Stimulated activated naive CD4-positive, alpha-beta T cell (primary cell): ENCODE results near the gene CDK17.
"Not testable (repeated sequence)": the region's sequence is repeated elsewhere in the genome, so short reads cannot be mapped to it uniquely, and the experiment has no call there.

Experiments used
- DNase-seq, 6 experiments: peaks; one replicate each; lab custom pipeline; 2025; lab: John Stamatoyannopoulos, UW

The CDK17 gene

DNA sequence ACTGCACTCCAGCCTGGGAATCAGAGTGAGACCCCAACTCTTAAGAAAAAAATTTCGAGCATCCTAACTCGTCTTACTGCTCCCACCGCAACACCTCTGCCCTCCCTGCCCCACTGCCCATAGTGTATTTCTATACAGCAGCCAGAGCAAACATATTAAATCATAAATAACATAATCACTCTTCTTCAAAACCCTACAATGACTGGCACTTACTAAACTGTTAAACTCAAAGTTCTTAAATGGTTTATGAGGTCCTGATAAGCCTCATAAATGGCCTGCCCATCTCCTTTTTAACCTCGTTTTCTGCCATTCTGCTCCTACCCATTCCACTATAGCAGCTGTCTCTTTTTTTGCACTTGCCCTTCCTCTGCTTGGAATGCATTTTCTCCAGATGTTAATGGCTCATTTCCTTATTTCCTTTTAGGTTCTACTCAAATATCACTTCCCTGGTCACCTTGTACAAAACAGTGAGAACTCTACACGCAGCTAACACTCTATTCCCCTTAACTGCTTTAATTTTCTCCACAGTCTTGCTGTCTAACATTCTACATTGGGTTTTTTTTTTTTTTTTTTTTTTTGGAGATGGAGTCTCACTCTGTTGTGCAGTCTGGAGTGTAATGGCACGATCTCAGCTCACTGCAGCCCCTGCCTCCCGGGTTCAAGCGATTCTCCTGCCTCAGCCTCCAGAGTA lies 45.2 kb downstream of the CDK17 start:
- no peak for DNase-seq

DNA sequence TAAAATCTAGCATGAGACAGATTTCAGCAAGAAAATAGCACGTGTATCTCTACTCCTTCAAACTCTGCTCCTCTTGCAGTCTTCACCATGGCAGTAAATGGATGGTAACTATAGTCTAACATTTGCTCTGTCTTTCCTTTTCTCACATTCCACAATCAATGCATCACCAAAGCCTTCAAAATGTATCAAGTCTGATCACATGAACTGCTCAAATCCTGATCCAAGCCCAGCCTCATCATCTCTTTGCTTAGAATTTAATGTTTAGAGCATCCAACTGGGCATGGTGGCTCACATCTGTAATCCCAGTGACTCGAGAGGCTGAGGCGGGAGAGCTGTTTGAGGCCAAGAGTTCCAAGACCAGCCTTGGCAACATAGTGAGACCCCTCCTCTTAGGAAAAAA lies 45.9 kb downstream of the CDK17 start:
- no peak for DNase-seq

DNA sequence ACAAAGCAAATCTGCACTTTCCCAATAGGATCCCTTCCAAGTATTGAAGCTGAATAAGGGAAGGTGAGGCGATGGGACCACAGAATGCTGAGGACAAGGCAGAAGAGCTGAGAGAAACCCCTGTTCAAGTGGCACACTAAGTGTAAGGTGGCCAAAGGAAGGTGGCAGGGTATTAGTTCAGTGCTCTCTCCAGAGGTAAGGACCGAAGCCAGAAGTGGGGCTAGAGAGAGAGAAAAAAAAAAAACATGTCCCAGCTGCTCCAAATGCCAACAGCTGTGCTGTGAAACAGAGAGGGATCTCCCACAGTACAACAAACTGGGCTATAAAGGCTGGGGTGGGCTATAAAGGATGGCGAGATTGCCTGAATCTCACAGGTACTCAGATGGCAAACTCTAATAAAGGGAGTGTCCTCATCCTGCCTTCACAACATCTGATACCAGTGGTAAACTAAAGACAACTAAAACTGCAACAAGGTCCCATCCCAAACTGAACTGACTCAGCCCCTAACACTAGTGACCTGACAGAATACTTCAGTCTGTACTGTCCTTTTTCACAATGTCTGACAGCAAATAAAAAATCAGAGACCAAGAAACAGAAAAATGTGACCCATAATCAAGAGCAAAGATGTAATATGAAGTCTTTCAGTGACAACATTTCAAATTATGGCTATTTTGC lies 47.9 kb downstream of the CDK17 start:
- no peak for DNase-seq

DNA sequence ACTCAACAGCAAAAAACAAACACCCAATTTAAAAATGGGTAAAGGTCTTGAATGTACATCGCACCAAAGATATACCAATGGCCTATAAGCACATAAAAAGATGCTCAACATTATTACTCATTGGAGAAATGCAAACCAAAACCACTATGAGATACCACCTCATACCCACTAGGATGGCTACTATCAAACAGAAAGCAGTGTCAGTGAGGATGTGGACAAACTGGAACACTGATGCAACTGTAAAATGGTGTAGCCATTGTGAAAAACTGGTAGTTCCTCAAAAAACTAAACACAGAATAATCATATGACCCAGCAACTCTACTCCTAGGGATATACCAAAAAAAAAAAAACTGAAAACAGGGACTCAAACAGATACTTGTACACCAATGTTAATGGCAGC lies 49.3 kb downstream of the CDK17 start:
- no peak for DNase-seq

DNA sequence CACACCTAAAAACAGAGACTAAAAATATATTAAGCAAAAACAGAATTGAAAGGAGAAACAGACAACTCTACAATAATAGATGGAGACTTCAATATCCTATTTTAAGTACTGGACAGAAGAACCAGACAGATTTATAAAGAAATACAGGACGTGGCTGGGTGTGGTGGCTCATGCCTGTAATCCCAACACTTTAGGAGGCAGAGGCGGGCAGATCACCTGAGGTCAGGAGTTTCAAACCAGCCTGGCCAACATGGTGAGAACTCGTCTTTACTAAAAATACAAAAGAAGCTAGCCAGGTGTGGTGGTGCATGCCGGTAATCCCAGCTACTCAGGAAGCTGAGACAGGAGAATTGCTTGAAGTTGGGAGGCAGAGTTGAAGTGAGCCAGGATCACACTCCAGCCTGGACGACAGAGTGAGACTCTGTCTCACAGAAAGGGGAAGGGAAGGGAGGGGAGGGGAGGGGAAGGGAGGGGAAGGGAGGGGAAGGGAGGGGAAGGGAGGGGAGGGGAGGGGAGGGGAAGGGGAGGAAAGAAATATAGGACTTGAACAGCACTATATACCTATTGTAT lies 53.0 kb downstream of the CDK17 start:
- DNase-seq: no peak

DNA sequence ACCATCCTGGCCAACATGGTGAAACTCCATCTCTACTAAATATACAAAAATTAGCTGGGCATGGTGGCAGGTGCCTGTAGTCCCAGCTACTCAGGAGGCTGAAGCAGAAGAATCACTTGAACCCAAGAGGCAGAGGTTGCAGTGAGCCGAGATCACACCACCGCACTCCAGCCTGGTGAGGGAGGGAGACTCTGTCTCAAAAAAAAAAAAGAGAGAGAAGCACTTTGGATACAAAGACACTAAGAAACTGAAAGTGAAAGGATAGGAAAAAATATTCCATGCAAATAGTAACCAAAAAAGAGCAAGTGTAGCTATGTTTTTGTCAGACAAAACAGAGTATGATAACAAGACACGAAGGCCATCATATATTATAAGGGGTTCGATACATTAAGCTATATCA lies 53.5 kb downstream of the CDK17 start:
- peak in 1 of 6 experiments; percentile 8 for DNase-seq

DNA sequence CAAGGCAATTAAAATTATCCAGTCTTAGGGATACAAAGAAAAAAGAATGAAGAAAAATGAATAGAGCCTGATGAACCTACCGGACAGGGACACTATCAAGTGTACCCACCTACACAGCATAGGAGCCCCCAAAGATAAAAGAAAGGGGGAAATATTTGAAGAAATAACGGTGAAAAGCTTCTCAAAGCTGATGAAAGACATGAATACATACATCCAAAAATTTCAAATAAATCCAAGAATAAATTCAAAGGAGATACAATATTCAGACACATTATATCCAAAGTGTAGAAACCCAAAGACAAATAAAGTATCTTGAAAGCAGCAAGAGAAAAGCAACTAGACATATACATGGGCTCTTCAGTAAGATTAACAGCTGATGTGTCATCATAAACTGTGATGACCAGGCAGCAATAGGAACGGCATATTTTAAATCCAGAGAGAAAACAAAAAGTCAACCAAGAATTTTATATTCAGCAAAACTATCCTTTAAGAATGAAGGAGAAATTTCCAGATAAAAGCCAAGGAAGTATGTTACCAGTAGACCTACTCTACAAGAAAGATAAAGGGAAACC lies 56.0 kb downstream of the CDK17 start:
- DNase-seq: no peak

DNA sequence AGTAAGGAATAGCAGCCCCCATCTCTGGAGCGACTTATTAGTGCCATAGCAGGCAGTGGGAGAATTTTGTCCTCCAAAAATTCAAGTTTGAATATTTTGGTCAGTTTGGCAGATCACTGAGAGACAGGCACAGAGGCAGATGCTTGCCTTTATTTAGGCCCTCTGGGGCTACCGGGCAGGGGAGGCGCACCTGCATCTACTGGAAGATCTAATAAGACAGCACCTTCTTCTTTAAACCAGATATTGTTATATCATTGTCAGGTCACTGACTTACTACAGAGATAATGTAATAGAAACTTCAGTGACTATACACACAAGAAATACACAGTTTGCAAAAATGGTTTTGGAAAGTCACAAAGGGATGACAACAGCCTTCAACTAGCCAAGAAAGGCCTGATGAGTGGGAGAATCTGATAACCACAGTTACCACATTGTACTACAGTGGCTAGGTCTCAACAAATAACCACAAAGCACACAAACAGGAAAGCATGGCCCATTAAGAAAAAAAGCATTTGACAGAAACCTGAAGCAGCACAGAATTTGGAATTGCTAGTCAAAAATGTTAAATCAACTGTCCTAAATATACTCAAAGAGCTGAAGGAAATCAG lies 56.8 kb downstream of the CDK17 start:
- no peak for DNase-seq

DNA sequence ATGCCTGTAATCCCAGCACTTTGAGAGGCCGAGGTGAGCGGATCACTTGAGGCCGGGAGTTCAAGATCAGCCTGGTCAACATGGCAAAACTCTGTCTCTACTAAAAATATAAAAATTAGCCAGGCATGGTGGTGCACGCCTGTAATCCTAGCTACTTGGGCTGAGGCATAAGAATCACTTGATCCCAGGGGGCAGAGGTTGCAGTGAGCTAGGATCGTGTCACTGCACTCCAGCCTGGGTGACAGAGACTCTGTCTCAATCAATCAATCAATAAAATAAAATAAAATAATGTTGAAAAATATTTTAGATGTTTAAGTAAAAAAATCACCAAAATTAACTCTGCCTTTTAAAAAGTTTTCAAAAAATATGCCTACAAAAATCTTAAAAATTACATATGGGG lies 60.6 kb downstream of the CDK17 start:
- not testable (repeated sequence) for DNase-seq

DNA sequence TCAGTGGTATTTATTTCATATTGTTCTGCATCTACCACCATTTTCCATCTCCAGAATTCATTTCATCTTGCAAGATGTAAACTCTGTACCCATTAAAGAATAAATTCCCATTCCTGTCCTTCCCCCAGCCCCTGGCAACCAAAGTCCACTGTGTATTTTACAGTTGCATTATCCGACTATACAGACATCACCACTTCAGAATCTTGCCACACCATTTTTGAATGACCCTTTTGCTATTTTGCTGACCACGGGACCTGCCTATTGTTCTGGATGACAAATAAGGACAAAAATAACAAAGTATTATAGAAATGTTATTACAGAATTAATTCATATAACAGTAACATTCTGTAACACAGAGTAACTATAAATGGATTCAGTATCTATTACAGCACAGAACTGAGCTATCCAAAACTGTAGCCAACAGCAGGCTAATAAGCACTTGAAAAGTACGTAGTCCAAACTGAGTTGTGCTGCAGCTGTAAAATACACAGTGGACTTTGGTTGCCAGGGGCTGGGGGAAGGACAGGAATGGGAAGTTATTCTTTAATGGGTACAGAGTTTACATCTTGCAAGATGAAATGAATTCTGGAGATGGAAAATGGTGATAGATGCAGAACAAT lies 61.3 kb downstream of the CDK17 start:
- no peak for DNase-seq

DNA sequence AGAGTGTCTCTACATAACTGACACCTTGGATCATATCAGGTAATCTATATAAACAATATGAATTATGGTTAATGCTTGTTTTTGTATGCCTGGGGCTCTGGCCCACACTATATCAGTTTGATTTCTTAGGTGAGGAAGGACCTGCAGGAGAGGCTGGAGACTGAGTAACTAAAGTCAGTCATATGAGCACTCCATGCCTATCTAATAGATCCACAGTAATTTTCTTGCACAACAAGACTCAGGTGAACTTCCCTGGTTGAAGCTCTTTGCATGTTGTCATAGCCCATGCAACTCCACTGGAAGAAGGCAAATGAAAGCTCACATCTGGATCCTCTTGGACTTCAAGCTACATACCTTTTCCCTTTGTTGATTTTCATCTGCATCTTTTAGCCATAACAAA lies 62.3 kb downstream of the CDK17 start:
- no peak for DNase-seq

DNA sequence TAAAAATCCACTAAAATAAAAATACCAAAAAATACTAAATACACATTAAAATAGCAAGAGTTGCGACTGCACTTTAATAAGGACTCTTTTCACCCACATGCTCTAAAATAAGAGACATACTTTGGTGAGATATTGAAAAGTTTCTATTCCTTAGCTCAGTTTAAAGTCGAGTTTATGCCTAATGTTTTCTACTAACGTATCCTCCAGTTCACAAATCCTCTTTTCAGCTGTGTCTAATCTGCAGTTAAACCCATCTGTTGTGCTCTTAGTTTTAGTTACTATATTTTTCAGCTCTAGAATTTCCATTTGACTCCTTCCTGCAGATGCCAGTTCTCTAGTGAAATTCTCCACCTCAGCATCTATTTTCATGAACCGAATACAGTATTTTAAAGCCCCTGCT lies 63.8 kb downstream of the CDK17 start:
- DNase-seq: no peak

DNA sequence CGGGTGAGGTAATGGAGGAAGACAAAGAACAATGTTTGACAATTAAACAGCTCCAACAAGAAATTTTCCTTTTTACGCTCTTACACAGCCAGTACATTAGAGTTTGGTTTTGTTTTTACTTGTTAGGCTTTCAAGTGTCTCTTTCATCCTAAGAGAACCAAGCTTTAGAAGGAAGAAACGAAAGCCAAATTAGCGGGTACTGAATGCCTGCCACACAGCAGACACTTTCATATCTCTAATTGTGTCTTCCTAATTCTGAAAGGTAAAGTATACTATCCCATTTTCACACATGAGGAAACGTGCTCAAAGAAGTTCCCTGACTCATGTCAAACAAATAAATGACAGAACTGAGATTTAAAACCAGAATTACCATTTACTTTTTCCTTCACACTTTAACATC lies 65.0 kb downstream of the CDK17 start:
- DNase-seq: peak in 3 of 6 experiments; percentile 15 to 41 (median 38)

DNA sequence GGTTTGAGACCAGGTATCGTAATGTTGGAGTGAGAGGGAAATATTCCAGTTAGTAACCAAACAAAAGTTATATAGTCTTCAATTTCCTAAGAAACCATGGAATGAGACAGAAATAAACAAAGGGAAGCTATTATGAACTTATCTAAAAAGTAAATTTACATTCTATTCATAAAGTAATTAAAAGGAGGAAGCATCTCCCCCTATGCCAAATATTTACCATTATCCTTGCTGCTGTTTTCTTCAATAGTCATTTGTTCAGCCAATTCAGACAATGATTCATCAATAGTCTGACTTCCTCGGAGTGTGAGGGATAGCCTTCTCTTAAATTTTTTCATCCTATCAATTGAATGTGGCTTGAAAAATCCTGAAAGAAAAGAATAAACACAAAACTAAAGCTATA lies 65.7 kb downstream of the CDK17 start:
- no peak for DNase-seq

DNA sequence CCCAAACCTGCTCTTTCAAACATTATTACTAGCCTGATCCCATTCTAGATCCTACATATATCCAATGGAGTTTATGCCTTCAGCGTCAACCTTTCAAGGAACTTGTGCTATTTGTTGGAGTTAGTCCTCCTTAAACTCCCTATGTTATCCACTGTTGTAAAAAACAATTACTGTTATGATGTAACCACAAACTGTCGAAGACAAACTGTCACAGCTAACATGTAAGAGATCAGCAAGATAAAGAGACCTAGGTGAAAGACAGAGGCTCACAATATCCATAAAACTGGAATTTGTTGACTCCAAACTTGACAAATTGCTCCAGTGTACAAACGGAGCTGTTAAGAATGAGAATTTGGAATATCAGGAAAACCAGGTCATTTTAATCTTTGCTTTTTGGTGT lies 70.7 kb downstream of the CDK17 start:
- DNase-seq: peak in 2 of 6 experiments; percentile 7 to 17

DNA sequence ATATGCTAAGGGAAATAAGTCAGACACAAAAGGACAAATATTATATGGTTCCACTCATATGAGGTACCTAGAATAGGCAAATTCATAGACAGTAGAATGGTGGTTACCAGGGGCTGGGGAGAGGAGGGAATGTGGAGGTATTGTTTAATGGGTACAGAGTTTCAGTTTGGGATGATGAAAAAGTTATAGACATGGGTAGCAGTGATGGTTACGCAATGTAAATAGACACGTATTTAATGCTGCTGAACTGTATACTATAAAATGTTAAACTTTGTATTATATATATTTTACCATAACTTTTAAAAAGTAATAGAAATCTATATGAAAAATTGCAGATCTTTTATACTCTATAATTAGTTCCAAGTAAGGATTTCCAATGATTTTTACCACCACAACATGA lies 71.2 kb downstream of the CDK17 start:
- no peak for DNase-seq

DNA sequence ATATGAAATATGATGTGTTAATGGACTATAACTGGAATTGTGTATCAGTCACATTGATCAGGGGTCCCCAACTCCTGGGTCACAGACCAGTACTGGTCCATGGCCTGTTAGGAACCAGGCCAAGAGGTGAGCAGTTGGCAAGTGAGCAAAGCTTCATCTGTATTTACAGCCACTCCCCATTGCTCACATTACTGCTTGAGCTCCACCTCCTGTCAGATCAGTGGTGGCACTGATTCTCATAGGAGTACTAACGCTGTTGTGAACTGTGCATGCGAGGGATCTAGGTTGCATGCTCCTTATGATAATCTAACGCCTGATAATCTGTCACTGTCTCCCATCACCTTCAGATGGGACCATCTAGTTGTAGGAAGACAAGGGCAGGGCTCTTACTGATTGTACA lies 72.3 kb downstream of the CDK17 start:
- DNase-seq: peak in 2 of 6 experiments; percentile 15 to 27

DNA sequence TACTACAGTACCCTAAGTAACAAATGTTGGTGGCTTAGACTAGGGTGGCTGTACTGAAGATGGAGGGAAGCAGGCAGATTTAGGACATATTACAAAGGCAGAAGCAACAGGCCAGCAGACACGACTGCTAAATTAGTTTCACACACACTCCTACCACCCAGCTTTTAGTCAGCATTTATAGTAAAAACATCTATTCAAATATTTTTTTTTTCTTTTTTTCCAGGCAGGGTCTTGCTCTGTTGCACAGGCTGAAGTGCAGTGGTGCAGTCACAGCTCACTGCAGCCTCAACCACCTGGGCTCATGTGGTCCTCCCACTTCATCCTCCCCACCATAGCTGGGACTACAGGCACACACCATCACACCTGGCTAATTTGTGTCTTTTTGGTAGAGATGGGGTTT lies 72.9 kb downstream of the CDK17 start:
- DNase-seq: no peak

DNA sequence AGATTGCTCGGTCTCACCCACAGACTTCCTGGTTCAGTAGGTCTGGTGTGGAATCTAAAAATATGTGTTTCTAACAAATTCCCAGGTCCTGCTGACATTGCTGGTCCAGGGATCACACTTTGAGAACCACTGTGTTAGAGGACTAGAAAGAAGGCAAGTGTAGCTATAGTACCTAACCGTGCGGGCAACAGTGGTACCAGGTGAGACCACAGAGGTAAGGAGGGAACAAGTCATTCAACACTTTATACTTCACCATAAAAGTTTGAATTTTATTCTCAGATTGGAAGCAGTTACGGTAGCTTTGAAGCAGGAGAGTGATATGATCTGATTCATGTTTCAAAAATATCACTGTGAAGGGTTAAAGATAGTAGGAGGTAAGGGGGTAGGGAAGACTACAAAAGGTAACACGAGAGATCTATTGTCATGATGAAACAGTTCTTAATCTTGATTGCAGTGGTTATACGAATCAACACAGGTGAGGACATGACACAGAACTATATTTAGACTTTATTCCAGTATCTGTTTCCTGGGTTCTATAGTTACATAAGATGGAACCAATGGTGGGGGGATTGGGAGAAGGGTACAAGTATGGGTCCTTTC lies 73.5 kb downstream of the CDK17 start:
- DNase-seq: peak in 3 of 6 experiments; percentile 9 to 22 (median 19)

DNA sequence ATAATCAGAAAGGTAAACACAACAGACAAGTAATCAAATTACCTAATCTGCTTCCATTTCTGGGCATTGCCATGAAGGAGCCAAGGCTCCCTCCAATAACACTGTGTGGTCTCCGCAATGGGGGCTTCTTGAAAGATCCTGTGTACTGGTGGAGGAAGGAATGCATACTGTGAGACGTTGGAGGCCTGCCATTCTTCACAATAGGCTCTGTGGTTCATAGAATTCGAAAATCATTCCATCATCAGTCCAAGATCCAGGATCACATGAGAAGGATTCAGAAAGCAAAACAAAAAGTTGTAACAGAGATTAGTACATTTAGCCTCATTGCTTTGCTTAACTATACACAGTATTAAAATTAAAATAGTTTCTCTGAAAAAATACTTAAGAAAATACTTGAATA lies 76.3 kb downstream of the CDK17 start:
- DNase-seq: no peak

DNA sequence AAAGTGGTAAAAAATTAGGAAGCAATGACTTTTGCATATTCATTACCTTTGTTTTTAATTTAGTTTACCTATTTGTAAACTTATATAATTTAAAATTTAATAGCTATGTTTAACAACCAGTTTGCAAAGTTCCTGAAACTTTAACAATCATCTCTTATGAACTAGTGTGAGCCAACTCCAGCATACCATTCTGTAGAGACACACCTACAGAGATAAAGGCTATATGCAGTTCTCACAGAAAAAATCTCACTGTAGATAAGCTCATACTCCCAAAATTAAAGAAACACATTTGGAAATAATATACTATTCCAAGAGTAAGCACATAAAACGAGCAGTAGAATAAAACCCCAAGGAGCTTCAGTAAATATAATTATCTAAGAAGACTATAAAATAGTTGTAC lies 77.5 kb downstream of the CDK17 start:
- DNase-seq: no peak

DNA sequence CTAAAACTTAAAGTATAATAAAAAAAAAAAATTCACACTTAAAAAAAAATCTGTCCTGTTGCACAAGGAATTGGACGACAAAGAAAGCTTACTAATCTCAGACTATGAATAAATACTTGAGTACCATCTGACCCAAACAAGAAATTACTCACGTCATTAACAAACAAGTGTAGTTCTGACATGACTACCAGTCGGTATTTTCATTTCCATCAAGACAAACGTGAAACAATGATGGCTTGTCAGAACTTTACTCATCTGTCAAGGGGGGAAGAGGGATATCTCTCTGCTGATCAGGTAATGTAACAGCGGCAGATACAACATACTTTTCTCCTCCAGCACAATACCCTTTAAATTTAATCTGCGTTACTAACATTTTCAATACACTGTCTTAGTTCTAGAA lies 78.3 kb downstream of the CDK17 start:
- DNase-seq: no peak
